ENCODE data around the gene RPS6KC1. TPM values are rescaled to one million over a fixed set of nuclear protein-coding genes. Genes with fewer than 3 reads are reported as not detected.

The RPS6KC1 gene
- total and polyA plus RNA-seq, 2 of the 4 experiments (the other 2 are of a cell fraction): 7.9 to 23.7 TPM

DNA sequence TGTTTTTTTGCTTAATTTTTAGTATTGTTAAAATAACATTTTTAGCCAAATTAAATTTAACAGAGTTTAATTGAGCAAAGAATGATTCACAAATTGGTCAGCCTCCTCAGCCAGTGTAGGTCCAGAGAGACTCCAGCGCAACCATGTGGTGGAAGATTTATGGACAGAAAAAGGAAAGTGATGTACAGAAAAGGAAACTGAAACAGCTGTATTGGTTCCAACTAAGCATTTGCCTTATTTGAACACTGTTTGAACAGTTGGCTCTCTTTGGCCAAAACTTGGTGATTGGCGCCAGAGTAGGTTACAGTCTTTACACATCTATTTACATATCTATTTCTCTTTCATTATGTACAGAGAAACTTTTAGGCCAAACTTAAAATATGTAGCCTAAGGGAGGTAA, 19.4 kb downstream of the RPS6KC1 start:
- no peak overlapping the region for H2BK15ac ChIP-seq (ENCODE audit: low read depth, low read length)
- H2AK5ac ChIP-seq (ENCODE audit: low read depth, low read length): no peak overlapping the region

More for the DNA sequence above, 19.4 kb downstream of the RPS6KC1 start:
- H3K4me3 ChIP-seq (ENCODE audit: insufficient read depth, low read depth, low read length): peak overlapping the region; percentile 16; the same call in 1 of the 2 replicates
- no peak overlapping the region for H3K4ac ChIP-seq (ENCODE audit: low read depth, low read length)
- H3K27me3 ChIP-seq (ENCODE audit: control insufficient read depth, insufficient read depth, low read length): no peaks in the 10 kb centered on the region
- peaks cover 3% of the 10 kb centered on the region; the same call in 1 of the 2 replicates for H3K9me1 ChIP-seq (ENCODE audit: insufficient read depth, low read length)
- H2BK5ac ChIP-seq (ENCODE audit: low read depth, low read length, poor library complexity, severe bottlenecking): no peak overlapping the region
- H3K9ac ChIP-seq (ENCODE audit: low read depth, low read length): no peak overlapping the region
- peaks cover 8% of the 10 kb centered on the region; the same call in 1 of the 2 replicates for H4K20me1 ChIP-seq (ENCODE audit: insufficient read depth, low read length)
- no peak overlapping the region for H2AFZ ChIP-seq (replicated peaks; ENCODE audit: low read length, poor library complexity)
- peak; percentile 94 for ATAC-seq (ENCODE audit: low read depth)
- H3K9me3 ChIP-seq (ENCODE audit: control insufficient read depth, insufficient read depth, low read length): no peaks in the 10 kb centered on the region
- dilution Hi-C loops (cut with HindIII; ENCODE audit: low sequenced_read_pairs, unreplicated experiment) (no loop called here), intact Hi-C loops (cut with micrococcal nuclease) (loop anchor here (5.0 kb wide), 1 partner anchor 53 kb away; the partner anchor contains the start of gene ANGEL2), in situ Hi-C loops (cut with MboI; ENCODE audit: low sequenced_read_pairs) (no loop called here)
- H4K5ac ChIP-seq (ENCODE audit: low read depth, low read length): no peak overlapping the region
- ChIA-PET CTCF (interaction anchor here (0.6 kb wide), 2 partner anchors 112 to 1016 kb away, joined by 3 read pairs; no protein-coding TSS in a partner anchor), POLR2A (ENCODE audit: unreplicated experiment) (no interaction called here)
- peak overlapping the region; percentile 89; the same call in 1 of the 2 replicates for H3K4me2 ChIP-seq (ENCODE audit: low read depth, low read length)
- TF ChIP-seq, protein P1, sequence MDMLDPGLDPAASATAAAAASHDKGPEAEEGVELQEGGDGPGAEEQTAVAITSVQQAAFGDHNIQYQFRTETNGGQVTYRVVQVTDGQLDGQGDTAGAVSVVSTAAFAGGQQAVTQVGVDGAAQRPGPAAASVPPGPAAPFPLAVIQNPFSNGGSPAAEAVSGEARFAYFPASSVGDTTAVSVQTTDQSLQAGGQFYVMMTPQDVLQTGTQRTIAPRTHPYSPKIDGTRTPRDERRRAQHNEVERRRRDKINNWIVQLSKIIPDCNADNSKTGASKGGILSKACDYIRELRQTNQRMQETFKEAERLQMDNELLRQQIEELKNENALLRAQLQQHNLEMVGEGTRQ (IDR thresholded peaks at IDR 0.05; ENCODE audit: low read depth, low read length): no peak
- TF ChIP-seq SMC3 (IDR thresholded peaks at IDR 0.05; ENCODE audit: low read depth, low read length) (peak; percentile 37; the same call in 1 of the 2 replicates), RAD21 (IDR thresholded peaks at IDR 0.05; ENCODE audit: low read length) (peak; percentile 53)
- TF ChIP-seq, protein P2, sequence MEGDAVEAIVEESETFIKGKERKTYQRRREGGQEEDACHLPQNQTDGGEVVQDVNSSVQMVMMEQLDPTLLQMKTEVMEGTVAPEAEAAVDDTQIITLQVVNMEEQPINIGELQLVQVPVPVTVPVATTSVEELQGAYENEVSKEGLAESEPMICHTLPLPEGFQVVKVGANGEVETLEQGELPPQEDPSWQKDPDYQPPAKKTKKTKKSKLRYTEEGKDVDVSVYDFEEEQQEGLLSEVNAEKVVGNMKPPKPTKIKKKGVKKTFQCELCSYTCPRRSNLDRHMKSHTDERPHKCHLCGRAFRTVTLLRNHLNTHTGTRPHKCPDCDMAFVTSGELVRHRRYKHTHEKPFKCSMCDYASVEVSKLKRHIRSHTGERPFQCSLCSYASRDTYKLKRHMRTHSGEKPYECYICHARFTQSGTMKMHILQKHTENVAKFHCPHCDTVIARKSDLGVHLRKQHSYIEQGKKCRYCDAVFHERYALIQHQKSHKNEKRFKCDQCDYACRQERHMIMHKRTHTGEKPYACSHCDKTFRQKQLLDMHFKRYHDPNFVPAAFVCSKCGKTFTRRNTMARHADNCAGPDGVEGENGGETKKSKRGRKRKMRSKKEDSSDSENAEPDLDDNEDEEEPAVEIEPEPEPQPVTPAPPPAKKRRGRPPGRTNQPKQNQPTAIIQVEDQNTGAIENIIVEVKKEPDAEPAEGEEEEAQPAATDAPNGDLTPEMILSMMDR (conservative IDR thresholded peaks at IDR 0.05; ENCODE audit: low read depth, low read length): peak; percentile 43
- H3K23ac ChIP-seq (ENCODE audit: low read depth, low read length): no peak overlapping the region
- H3K27ac ChIP-seq (ENCODE audit: insufficient read depth, low read length): no peak overlapping the region
- BruUV-seq (replicated peaks): no TSS peak
- H3K18ac ChIP-seq (ENCODE audit: low read depth, low read length): no peak overlapping the region
- H2BK120ac ChIP-seq (ENCODE audit: low read depth, low read length): no peak overlapping the region
- DNase-seq: peak; percentile 86
- H4K91ac ChIP-seq (ENCODE audit: insufficient read depth, low read depth, low read length): no peak overlapping the region
- no peak overlapping the region for H3K56ac ChIP-seq (ENCODE audit: extremely low read depth, insufficient read depth, low read length)
- WGBS, 2 experiments (ENCODE audit: extremely low coverage in 2 of 2, insufficient read length in 1 of 2): no CpG with 5 or more reads among the region's 2 CpGs
- no peak overlapping the region for H2BK20ac ChIP-seq (ENCODE audit: low read depth, low read length)
- H3K14ac ChIP-seq (replicated peaks; ENCODE audit: low read depth, low read length): no peak overlapping the region
- H2AK9ac ChIP-seq (replicated peaks; ENCODE audit: low read depth, low read length, poor library complexity): no peak overlapping the region
- no peaks in the 10 kb centered on the region for H3K36me3 ChIP-seq (ENCODE audit: control insufficient read depth, insufficient read depth, low read length)
- H3K79me1 ChIP-seq (ENCODE audit: low read depth in 1 of 2, low read length in 2 of 2): peaks cover 11 to 29% of the 10 kb centered on the region in 2 experiments
- no peak overlapping the region for H4K8ac ChIP-seq (ENCODE audit: low read depth in 2 of 2, low read length in 2 of 2)
- H3K4me1 ChIP-seq (ENCODE audit: control insufficient read depth, insufficient read depth, low read length): no peaks in the 10 kb centered on the region
